WERI-Rb-1 (cell line): ENCODE data around the gene JADE1.

Source experiments
- DNase-seq: peaks from one replicate; pipeline ENCODE4 v3.0.0-alpha.2; 2020
- H3K27ac ChIP-seq: fragments of 250-450 bp; sonication (Bioruptor Pico); 2 replicates; pipeline ENCODE4 v1.5.1; 2020; ENCODE audit warnings: mild to moderate bottlenecking, moderate library complexity
- H3K27me3 ChIP-seq: fragments of 250-450 bp; sonication (Bioruptor Pico); 2 replicates; pipeline ENCODE4 v1.5.1; 2021; ENCODE audit warnings: mild to moderate bottlenecking, low read depth, moderate library complexity; ENCODE audit not compliant: insufficient read depth, severe bottlenecking
- H3K36me3 ChIP-seq: fragments of 250-450 bp; sonication (Bioruptor Pico); 2 replicates; pipeline ENCODE4 v1.5.1; 2020; ENCODE audit warnings: mild to moderate bottlenecking, moderate library complexity
- H3K4me3 ChIP-seq: 2 replicates; pipeline ENCODE4 v1.5.1; 2011; ENCODE audit warnings: low read depth, mild to moderate bottlenecking, control low read depth, low read length
- H3K9me3 ChIP-seq: fragments of 250-450 bp; sonication (Bioruptor Pico); 2 replicates; pipeline ENCODE4 v1.5.1; 2021; ENCODE audit warnings: mild to moderate bottlenecking, moderate library complexity; ENCODE audit not compliant: severe bottlenecking
- TF ChIP-seq, protein P1 (sequence below): IDR thresholded peaks from 2 replicates; pipeline ENCODE4 v1.5.1; 2011; ENCODE audit warnings: low read depth, mild to moderate bottlenecking, control low read depth, inconsistent platforms, low read length

The JADE1 gene

GRCh38 chr4:128787509-128788311 lies 21.8 kb upstream of the JADE1 start:
- H3K27me3 ChIP-seq, result no peaks in the 10 kb centered on the region
- no peaks in the 10 kb centered on the region for H3K9me3 ChIP-seq
- no peak overlapping the region for H3K4me3 ChIP-seq
- DNase-seq, result no peak
- no peaks in the 10 kb centered on the region for H3K36me3 ChIP-seq
- no peak overlapping the region for H3K27ac ChIP-seq
- TF ChIP-seq, protein P1, sequence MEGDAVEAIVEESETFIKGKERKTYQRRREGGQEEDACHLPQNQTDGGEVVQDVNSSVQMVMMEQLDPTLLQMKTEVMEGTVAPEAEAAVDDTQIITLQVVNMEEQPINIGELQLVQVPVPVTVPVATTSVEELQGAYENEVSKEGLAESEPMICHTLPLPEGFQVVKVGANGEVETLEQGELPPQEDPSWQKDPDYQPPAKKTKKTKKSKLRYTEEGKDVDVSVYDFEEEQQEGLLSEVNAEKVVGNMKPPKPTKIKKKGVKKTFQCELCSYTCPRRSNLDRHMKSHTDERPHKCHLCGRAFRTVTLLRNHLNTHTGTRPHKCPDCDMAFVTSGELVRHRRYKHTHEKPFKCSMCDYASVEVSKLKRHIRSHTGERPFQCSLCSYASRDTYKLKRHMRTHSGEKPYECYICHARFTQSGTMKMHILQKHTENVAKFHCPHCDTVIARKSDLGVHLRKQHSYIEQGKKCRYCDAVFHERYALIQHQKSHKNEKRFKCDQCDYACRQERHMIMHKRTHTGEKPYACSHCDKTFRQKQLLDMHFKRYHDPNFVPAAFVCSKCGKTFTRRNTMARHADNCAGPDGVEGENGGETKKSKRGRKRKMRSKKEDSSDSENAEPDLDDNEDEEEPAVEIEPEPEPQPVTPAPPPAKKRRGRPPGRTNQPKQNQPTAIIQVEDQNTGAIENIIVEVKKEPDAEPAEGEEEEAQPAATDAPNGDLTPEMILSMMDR, result no peak

- Histone ChIP-seq H3K27me3 (no peaks in the 10 kb centered on the region), H3K27ac (no peak overlapping the region), H3K9me3 (no peaks in the 10 kb centered on the region), H3K36me3 (no peaks in the 10 kb centered on the region), H3K4me3 (no peak overlapping the region)
- DNase-seq, result peak; percentile 44
- TF ChIP-seq, protein P1, result no peak
Measured at GRCh38 chr4:128793859-128794672, 15.4 kb upstream of the JADE1 start.

DNA sequence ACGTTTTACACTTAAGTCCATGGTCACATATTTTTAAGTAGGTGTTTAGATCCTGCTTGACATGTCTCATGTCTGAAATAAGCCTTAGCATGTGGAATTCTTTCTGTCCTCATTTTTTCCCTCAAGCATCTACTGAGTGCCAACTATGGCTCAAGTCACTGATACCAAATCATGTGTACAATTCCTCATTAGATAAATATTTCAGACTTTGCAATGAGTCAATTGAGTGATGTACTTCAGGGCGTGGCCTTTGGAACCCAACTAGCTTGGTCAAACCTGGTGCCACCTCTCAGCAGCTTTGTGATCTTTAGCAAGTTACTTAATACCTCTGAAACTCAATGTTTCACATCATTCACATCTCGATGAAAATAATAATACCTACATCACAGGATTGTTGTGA lies 12.6 kb upstream of the JADE1 start:
- no peak for DNase-seq
- Histone ChIP-seq H3K4me3 (no peak overlapping the region), H3K27ac (no peak overlapping the region), H3K36me3 (no peaks in the 10 kb centered on the region), H3K27me3 (no peaks in the 10 kb centered on the region), H3K9me3 (no peaks in the 10 kb centered on the region)
- TF ChIP-seq, protein P1, result no peak

DNA sequence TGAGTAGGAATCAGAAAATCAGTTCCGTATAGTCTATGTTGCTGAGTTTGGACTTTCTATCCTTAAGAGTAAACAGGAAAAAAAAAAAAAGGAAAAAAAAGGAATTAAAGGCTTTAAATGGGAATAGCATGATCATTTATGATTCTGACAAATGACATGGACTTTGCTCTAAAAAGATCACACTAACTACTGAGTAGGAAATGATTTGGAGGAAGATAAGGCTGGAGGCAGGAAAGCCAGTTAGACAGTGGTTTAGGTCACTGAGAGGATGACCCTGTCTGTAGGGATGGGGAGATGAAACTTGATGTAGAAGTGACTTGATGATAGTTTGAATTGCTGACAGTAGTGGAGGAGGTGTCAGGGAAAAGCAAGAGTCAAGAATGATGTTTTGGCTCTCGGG lies 9.2 kb upstream of the JADE1 start:
- H3K36me3 ChIP-seq, result no peaks in the 10 kb centered on the region
- TF ChIP-seq, protein P1, result no peak
- no peaks in the 10 kb centered on the region for H3K27me3 ChIP-seq
- no peak overlapping the region for H3K4me3 ChIP-seq
- no peak overlapping the region for H3K27ac ChIP-seq
- H3K9me3 ChIP-seq, result no peaks in the 10 kb centered on the region
- DNase-seq, result no peak

GRCh38 chr4:128800701-128801284 lies 8.7 kb upstream of the JADE1 start:
- no peak overlapping the region for H3K27ac ChIP-seq
- no peak for DNase-seq
- no peaks in the 10 kb centered on the region for H3K27me3 ChIP-seq
- H3K36me3 ChIP-seq, result no peaks in the 10 kb centered on the region
- no peaks in the 10 kb centered on the region for H3K9me3 ChIP-seq
- TF ChIP-seq, protein P1, result no peak
- H3K4me3 ChIP-seq, result no peak overlapping the region
